HPDE6-E6E7 (cell line): ENCODE measurements around the gene R3HDM4.

Experiments
- DNase-seq: peaks from one replicate; pipeline ENCODE4 v3.0.0; 2011; ENCODE audit warnings: missing footprints; ENCODE audit errors: extremely low spot score

R3HDM4 gene

DNA sequence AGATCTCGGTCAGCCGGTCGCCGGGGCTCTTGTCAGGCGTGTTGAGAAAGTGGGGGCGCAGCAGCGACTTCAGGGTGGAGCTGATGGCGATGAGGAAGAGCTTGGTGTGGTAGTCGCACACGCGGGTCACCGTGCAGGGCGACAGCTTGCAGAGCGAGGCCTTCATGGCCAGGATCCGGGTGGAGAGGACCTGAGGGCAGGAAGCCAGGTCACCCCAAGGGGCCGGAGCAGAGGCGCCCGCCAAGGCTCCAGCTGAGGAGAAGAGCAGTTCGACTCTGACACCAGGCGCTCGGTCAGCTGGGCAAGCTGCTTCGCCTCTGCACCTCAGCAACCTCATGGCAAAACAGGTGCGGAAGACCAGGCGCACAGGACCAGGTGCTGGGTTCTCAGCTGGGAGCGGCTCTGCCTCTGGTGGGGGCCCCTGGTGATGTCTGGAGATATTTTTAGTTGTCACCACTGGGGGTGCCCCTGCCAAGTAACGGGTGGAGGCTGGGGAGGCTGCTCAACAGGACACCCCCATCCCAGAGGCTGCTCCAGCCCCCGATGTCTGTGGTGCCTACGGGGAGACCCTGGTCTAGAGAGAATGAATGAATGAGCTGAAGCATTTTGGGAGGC, 37.6 kb downstream of the R3HDM4 start:
- DNase-seq, result no peak

DNA sequence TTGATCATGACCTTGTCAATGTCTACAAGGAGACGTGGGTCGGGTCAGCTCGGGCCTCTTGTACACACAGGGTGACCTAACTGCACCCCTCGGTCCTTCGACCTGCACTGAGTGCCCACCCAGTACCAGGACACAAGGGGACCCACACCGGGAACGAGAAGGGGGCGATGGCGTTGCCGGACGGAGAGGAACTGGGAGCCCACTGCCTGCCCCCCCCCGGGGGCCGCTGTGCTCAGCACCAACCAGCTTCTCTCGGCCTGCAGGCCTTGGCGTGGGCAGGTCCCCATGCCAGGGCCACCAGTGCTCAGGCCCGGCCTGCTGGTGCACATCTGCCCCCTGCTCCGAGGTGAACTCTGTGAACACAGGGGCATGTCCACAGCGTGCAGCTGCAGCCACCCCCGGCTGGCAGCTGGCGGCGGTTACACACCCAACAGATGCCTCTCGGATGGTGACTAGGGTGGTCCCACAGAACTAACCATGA, 39.4 kb downstream of the R3HDM4 start:
- DNase-seq, result no peak

DNA sequence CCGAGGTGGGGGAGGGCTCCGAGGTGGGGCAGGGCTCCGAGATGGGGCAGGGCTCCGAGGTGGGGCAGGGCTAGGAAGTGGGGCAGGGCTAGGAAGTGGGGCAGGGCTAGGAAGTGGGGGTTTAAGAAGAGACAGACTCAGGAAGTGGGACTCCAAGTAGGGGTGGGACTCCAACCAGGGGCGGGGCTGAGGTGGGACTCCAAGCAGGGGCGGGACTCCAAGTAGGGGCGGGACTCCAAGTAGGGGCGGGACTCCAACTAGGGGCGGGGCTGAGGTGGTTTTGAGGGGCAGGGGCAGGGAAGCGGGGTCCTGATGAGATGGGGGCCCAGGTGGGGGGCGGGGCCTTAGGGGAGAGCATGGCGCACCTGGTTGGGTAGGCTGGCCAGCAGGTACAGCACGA, 39.9 kb downstream of the R3HDM4 start:
- DNase-seq, result no peak

DNA sequence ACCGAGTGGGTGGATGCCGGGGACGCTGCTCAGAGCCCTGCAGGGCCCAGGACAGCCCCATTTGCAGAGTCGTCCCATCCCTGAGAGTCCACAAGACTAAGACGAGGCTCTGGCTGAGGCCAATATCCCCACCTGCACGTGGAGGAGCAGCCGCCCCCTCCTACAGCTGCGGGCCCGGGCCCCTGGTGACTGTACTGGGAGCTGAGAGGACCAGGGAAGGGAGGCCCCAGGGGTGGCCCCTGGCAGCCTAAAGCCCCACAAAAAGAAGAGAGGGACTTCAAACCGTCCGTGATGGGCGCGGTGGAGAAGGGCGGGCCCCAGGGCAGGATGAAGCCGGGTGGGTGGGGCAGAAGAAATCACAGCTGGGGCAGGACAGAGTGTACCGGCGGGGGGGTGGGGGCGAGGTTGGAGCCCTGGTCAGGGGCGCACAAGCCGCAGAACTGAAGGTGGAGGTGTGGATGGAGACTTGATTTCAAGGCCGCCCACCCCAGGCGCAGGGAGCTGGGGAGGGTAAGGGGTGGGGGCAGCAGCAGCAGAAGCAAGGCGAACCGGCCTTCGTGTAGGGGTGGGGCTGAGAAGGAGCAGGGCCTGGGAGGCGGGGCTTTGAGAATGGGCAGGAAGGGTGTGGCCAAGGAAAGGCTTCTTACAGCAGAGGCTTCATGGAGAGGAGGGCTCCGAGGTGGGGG, 40.6 kb downstream of the R3HDM4 start:
- no peak for DNase-seq

DNA sequence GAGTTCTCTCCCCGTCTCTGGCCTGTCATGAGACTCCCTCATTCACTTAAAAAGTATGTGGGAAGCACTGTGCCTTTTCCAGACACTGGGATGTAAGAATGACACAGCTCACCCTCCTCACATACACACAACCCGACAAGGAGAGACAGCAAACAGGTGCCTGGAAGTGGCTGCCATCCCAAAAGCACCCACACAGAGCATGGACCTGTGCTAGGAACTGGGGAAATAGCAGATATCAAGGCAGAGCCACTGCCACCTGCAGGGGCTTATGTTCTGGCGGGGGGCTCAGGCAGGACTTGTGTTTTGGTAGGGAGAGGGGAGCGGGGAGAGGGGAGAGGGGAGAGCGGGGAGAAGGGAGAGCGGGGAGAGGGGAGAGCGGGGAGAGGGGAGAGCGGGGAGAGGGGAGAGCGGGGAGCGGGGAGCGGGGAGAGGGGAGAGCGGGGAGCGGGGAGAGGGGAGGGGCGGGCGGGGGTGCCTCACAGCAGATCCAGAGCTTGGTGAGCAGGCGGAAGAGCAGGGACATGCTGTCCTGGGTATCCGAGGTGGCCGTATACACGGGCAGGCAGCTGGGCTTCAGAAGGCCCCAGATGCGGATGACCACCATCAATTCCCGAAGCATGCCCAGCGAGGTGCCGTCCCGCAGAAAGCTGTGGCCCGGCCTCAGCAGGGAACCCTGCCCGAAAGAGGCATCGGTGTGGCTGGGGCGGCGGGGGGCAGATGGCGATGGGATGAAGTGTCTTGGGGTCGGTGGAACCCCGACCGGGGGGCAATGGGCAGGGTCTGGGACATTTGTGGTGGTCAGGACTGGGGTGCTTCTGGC, 41.4 kb downstream of the R3HDM4 start:
- DNase-seq, result no peak

DNA sequence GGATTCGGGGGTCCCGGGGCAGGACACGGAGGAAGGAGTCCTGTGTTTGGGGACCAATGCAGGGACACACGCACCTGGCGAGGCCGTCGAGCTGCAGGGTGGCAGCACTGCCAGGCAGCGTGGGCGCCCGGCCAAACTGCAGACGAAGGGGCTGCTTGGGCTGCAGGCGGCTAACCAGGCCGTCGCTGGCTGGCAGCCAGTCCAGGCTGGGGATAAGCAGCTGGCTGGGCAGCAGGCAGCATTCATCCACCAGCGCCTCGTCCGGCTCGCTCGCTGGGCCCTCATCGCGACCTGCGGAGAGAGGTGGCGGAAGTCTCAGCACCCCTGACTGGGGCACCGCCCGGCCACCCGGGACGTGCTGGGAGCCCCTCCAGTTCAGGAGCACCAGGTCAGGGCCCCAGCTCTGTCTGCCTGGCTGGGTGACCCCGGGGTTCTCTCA, 42.0 kb downstream of the R3HDM4 start:
- no peak for DNase-seq

DNA sequence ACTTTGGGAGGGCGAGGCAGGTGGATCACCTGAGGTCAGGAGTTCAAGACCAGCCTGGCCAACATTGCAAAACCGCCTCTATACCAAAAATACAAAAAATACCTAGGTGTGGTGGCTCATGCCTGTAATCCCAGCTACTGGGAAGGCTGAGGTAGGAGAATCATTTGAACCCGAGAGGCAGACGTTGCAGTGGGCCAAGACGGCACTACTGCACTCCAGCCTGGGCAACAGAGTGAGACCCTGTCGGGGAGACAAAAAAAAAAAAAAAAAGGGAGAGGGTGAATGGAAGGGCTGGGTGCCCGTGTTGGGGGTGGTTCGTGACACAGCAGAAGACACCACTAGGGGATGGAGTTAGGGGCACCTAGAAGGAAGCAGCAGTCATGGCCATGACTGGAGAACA, 42.7 kb downstream of the R3HDM4 start:
- DNase-seq, result no peak

DNA sequence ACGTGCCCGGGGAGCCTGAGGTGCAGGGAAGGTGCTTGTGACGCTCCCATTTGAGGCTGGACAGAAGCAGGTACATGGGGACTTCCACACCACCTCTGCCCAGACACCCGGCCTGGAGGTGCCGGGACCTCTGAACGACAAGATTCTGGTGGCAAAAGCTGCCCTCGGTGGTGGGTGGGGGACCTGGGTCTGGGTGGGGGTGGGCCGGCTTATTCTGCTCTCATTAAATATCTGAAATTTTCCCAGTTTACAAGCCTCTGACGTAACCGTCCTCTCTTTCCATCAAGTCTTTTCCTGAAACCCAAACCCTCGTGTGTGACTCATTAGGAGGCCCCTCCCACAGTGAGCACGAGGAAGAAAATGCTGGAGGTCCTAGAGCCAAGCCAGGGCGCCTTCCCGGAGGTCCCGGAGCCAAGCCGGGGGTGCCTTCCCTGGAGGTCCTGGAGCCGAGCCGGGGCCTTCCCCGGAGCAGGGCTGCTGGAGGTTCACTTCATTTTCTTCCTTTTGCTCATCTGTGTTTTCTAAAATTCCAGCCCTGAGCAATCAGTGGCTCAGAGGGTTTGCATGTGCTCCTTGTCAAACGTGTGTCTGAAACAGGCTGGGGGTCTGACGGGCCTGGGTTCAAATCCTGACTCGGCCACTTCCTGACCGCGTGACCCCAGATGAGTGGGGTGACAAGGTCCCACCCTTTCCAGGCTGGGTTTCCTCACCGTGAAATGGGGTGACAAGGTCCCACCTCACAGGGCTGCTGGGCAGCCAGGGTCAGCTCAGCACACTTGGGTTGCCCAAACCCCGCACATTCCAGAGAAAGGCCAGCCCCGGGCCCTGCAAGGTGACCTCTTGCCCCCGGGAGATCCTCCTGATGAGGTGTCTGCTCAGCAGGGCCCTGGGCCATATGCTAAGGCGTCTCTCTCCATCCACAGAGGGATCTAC, 43.5 kb downstream of the R3HDM4 start:
- peak; percentile 70 for DNase-seq

DNA sequence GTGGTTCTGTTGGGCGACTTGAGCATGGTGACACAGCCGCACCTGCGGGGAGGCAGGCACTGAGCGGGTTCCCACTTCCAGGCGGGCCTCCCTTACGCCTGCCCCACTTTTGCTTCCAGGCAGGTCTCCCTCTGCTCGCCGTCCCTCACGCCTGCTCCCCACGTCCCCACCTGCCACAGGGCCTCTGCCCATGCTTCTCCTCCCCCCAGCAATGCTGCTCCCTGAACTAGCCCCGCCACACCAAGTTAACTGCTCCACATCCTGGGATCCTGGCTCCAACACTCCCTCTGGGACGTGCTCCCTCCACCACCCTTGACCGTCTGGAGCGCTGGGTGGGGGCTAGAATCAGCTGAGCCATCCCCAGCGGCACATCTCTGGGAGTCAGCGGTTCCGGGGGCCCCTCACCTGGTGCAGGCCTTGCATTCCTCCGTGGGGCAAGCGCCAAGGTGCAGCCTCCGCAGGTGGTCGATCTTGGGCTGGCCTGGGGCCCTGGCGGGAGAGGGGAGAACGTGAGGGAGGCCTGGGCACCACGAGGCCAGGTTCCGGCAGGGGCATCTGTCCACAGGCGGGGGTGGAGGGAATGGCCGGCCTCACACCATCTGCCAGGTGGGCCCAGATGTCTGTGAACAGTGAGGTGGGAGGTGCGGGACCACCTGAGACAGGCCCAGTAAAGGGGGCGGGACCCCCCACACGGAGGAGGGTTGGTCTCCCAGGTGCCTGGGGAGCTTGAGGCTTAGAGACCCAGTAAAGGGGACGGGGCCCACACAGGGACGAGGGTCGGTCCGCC, 44.4 kb downstream of the R3HDM4 start:
- DNase-seq, result no peak

DNA sequence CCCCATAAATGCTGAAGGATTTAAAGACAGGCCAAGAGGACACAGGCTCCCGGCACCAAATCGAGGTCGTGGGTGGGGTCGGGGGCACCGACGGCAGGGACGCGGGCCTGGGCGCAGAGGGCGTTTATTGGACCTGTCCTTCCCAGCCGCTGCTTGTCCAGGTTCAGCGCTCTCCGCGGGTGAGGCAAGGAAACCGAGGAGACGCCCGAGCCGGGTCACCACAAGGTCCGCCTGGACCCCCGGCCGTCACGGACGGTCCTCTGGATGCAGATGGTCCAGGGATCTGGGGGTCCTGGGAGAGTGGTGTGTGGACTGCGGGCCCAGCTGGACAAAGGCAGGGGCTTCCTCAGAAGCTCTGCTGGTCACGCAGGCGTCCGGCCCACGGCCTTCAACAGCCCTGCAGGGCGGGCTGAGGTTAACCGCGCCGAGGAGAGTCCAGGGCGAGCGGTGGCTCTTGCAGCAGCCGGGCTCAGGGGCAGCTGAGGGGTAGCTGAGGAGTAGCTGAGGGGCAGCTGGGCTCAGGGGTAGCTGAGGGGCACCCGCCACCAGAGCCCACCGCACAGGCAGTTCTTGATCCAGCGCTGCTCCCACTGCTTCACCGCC, 45.1 kb downstream of the R3HDM4 start:
- DNase-seq, result no peak

DNA sequence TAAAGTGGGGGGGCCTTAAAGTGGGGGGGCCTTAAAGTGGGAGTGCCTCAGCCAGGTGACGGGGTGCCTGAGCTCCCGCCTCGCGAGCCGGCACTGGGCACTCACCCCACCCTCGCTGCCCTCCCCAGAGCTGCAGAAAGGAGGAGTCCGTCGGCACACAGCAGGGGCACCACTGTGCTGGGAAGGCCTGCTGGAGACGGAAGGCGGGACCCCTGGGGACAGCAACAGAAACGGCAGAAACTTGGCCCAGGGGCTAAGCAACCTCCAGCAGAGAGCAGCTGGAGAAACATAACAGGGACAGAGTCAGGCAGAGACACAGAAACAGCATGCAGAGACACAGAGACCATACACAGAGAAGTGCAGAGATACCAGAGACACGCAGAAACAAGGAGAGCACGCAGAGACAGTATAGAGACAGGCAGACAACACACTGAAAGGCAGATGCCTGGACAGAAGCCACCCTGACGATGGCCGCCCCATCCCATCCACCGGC, 45.7 kb downstream of the R3HDM4 start:
- DNase-seq, result no peak

DNA sequence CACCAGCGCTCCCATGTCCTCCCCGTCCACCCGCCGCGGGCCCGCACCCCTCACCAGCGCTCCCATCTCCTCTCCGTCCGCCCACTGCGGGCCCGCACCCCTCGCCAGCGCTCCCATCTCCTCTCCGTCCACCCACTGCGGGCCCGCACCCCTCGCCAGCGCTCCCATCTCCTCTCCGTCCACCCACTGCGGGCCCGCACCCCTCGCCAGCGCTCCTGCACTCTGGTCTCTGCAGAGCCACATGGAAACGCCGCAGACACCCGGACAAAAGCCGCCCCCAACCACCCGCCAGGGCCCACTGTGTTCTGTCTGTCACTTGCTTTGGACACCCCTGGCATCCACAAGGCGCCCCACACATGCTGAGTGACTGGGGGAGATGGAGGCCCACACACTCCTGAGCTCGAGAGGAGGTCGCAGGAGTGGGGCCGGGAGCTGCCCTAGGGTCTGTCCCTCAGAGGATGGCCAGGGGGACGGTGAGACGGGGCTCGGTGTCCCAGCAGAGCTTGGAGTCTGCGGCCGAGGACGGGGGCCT, 46.2 kb downstream of the R3HDM4 start:
- no peak for DNase-seq

DNA sequence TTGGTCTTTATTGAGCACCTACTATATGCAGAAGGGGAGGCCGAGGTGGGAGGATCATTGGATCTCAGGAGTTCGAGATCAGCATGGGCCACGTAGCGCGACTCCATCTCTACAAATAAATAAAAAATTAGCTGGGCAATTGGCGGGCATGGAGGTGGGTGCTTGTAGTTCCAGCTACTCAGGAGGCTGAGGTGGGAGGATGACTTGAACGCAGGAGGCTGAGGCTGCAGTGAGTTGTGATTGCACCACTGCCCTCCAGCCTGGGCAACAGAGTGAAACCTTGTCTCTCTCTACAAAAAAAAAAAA, 49.8 kb downstream of the R3HDM4 start:
- no peak for DNase-seq

DNA sequence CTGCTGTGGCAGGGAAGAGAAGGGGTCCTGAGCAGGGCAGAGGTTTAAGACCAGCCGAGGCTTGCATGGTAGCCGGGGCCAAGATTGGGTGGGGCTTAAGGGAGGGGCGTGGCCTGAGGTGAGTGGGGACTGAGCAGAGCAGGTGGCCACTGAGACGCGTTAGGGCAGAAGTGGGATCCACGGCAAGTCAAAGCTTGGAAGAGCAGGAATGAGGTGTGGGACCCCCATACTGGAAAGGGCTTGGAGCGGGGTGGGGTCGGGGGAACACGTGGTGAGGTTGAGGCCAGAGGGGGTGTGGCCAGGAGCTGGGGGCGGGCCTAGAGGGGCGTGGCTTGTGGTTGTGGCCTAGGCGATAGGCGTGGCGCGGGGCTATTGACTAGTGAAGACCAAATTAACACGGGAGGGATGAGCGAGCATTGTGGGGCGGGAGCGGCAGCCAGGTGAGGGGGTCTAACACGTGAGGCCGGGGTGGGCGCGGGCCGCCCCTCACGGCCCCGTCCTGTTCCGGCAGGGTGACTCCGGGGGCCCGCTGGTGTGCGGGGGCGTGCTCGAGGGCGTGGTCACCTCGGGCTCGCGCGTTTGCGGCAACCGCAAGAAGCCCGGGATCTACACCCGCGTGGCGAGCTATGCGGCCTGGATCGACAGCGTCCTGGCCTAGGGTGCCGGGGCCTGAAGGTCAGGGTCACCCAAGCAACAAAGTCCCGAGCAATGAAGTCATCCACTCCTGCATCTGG, 50.3 kb downstream of the R3HDM4 start:
- DNase-seq, result no peak

DNA sequence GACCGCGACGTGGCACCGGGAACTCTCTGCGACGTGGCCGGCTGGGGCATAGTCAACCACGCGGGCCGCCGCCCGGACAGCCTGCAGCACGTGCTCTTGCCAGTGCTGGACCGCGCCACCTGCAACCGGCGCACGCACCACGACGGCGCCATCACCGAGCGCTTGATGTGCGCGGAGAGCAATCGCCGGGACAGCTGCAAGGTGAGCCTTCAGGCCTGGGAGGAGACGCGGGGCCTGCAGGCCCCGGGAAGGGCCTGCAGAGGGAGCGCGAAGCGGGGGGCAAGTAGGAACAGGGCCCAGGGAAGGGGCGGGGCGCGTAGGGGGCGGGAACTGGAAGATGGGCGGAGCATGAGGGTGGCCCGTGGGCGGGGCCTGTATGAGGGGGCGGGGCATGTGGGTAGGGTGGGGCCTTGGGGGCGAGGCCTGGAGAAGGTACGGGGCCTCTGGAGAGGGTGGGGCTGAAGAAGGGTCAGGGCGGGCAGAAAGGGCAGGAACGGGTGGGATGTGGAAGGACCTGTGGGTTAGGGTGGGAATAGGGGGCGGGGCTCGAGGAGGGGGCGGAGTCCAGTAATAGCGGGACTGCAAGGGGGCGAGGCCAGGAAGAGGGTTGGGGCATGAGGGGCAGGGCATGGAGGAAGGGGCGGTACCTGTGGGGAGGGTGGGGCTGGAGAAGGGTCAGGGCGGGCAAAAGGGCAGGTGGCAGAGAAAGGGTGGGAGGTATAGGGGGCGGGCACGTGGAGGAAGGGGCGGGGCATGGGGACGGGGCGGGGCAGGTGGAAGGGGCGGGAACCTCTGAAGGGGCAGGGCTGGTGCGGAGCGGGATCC, 51.1 kb downstream of the R3HDM4 start:
- DNase-seq, result no peak

DNA sequence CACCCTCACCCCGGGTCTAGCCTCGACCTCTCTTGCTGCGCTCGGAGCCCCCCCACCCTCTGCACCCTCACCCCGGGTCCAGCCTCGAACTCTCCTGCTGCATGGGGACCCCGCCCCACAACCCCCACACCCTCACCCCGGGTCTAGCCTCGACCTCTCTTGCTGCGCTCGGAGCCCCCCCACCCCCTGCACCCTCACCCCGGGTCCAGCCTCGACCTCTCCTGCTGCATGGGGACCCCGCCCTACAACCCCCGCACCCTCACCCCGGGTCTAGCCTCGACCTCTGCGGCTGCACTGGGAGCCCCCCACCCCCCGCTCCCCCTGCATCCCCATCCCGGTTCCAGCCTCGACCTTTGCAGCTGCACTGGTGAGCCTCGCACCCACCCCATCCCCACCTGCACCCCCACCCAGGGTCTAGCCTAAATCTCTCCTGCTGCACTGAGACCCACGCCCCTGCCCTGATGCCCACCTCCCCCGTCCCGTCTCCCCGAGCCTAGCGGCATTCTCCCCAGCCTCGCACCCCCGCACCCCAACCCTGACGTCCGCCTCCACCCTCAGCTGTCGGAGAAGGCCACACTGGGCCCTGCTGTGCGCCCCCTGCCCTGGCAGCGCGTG, 51.8 kb downstream of the R3HDM4 start:
- no peak for DNase-seq

DNA sequence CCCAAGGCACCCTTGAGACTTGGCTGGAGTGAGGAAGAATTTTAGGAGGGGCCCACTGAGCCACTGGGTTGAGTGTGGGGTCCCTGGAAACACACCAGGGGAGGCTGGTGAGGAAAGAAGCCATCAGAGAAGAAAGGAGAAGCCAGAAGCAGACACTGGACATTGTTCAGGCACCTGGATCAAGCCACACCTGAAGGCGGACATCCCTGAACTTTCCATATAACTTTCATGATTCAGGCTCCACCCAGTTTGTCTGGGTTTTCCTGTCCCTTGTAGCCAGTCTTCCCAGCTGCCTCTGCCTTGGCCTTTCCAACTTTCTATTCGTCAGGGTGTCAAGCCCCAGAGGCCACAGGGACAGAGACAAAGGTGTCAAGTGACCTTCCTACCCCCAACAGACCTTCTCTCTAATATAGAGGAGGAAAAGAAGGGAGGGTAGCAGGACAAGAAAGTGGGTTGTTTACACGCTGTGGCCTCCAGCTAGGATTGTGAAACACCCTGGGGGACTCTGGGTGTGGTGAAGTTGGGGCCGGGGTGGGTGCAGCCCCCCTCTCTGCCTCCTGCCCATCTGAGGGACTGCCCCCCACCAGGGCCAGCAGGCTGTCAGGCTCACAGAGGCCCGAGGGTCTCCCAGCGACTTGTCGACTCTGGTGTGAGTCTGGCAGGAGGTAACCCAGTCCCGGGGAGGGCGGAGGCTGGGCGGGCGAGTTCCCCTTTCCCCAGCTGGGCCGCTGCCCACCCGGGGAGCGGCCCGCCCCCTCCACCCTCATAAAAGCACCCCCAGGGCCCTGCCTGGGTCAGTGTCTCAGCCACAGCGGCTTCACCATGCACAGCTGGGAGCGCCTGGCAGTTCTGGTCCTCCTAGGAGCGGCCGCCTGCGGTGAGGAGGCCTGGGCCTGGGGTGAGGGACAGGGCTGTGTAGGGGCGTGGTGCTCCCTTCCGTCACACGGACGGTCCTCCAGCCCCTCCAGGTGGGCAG, 53.9 kb downstream of the R3HDM4 start, which contains the start of gene CFD:
Gene CFD, plus strand, starts transcription at position 797 of the 976 bp plus-strand sequence. Its CDS starts 26 bp downstream, at position 823.
- no peak for DNase-seq
